Hepatocyte (in vitro differentiated cells): Measurements from ENCODE around the gene BABAM1. TPM values are rescaled to one million over a fixed set of nuclear protein-coding genes. Genes with fewer than 3 reads are reported as not detected.

Source experiments
- DNase-seq: peaks from one replicate; pipeline ENCODE4 v3.0.0-alpha.2; 2016; ENCODE audit warnings: low spot score
- H2AFZ ChIP-seq: fragments of 200-600 bp; sonication (generic); 2 replicates; pipeline ENCODE4 v1.6.0; 2016; ENCODE audit warnings: antibody characterized with exemption, mild to moderate bottlenecking
- H3K27ac ChIP-seq: fragments of 200-600 bp; sonication (generic); 2 replicates; pipeline ENCODE4 v1.5.1; 2016; ENCODE audit warnings: mild to moderate bottlenecking
- H3K27me3 ChIP-seq: fragments of 200-600 bp; sonication (generic); 2 replicates; pipeline ENCODE4 v1.6.1; 2016
- H3K36me3 ChIP-seq: fragments of 200-600 bp; sonication (generic); replicated peaks from 2 replicates; pipeline ENCODE4 v1.5.1; 2016; ENCODE audit warnings: low read depth; ENCODE audit not compliant: insufficient read depth
- H3K4me1 ChIP-seq: fragments of 200-600 bp; sonication (generic); 2 replicates; pipeline ENCODE4 v1.5.1; 2016; ENCODE audit warnings: mild to moderate bottlenecking, moderate library complexity; ENCODE audit not compliant: insufficient read depth
- H3K4me2 ChIP-seq: fragments of 200-600 bp; sonication (generic); 2 replicates; pipeline ENCODE4 v1.6.0; 2016
- H3K4me3 ChIP-seq: fragments of 200-600 bp; sonication (generic); 2 replicates; pipeline ENCODE4 v1.5.1; 2016; ENCODE audit warnings: mild to moderate bottlenecking
- H3K79me2 ChIP-seq: fragments of 200-600 bp; sonication (generic); 2 replicates; pipeline ENCODE4 v1.6.0; 2017; ENCODE audit warnings: mild to moderate bottlenecking
- H3K9me2 ChIP-seq: fragments of 200-600 bp; sonication (generic); replicated peaks from 2 replicates; pipeline ENCODE4 v1.6.0; 2017; ENCODE audit warnings: mild to moderate bottlenecking; ENCODE audit not compliant: insufficient read depth
- H3K9me3 ChIP-seq: fragments of 200-600 bp; sonication (generic); 2 replicates; pipeline ENCODE4 v1.5.1; 2016; ENCODE audit warnings: low read depth, mild to moderate bottlenecking
- H4K20me1 ChIP-seq: fragments of 200-600 bp; sonication (generic); 2 replicates; pipeline ENCODE4 v1.6.0; 2016; ENCODE audit warnings: mild to moderate bottlenecking; ENCODE audit not compliant: insufficient read depth, poor library complexity, severe bottlenecking
- CTCF ChIP-seq: fragments of 200-600 bp; sonication (generic); IDR thresholded peaks from 2 replicates; pipeline ENCODE4 v1.5.1; 2016; ENCODE audit warnings: antibody characterized with exemption, mild to moderate bottlenecking; ENCODE audit not compliant: poor library complexity
- EZH2 ChIP-seq: fragments of 200-600 bp; sonication (generic); IDR thresholded peaks from 2 replicates; pipeline ENCODE4 v1.6.1; 2016; ENCODE audit warnings: antibody characterized with exemption, mild to moderate bottlenecking, borderline replicate concordance
- EZH2phosphoT487 ChIP-seq: fragments of 200-600 bp; sonication (generic); IDR thresholded peaks from one replicate; pipeline ENCODE4 v1.6.1; 2018; ENCODE audit warnings: antibody characterized with exemption, mild to moderate bottlenecking, low read depth, moderate library complexity; ENCODE audit not compliant: unreplicated experiment, severe bottlenecking
- WGBS: methylation state at CpG from one replicate; pipeline ENCODE4 v1.1.6; 2016; ENCODE audit warnings: low lambda C conversion rate; ENCODE audit errors: missing lambda C conversion rate; 5-methylcytosine and 5-hydroxymethylcytosine counted together
- polyA plus RNA-seq: library from polyadenylated mRNA; unstranded; fragments of >200 nt; fragmentation: Nextera tagmentation; extraction: Ambion mirVana; gene quantifications from 2 replicates; pipeline ENCODE4 v1.2.1, GENCODE V29; 2016
- total RNA-seq: library from RNA; depleted of rRNA; stranded (reverse); fragments of >200 nt; gene quantifications from 2 replicates; pipeline ENCODE4 v1.2.3, GENCODE V29; 2014

BABAM1 gene
- total and polyA plus RNA-seq, 2 experiments from 2014 or later: 63.8 to 94.1 TPM

GRCh38 chr19:17320435-17320834 lies 53.2 kb downstream of the BABAM1 start:
- Histone ChIP-seq H3K36me3 (no peaks in the 10 kb centered on the region), H3K9me2 (no peaks in the 10 kb centered on the region), H3K9me3 (no peaks in the 10 kb centered on the region), H3K4me2 (no peak overlapping the region), H3K27ac (no peak overlapping the region), H2AFZ (no peak overlapping the region), H3K4me3 (no peak overlapping the region), H3K79me2 (no peaks in the 10 kb centered on the region), H3K4me1 (no peaks in the 10 kb centered on the region), H3K27me3 (no peaks in the 10 kb centered on the region), H4K20me1 (no peaks in the 10 kb centered on the region)
- WGBS: 87% methylated on average over 11 of the region's 11 CpGs
- TF ChIP-seq EZH2 (no peak), CTCF (no peak), EZH2phosphoT487 (no peak)
- DNase-seq: no peak

- H3K27ac ChIP-seq: no peak overlapping the region
- no peaks in the 10 kb centered on the region for H3K79me2 ChIP-seq
- H3K9me3 ChIP-seq: no peaks in the 10 kb centered on the region
- H3K36me3 ChIP-seq: no peaks in the 10 kb centered on the region
- no peak overlapping the region for H3K4me2 ChIP-seq
- no peak overlapping the region for H2AFZ ChIP-seq
- H3K9me2 ChIP-seq: no peaks in the 10 kb centered on the region
- no peak overlapping the region for H3K4me3 ChIP-seq
- H3K4me1 ChIP-seq: no peaks in the 10 kb centered on the region
- no peaks in the 10 kb centered on the region for H4K20me1 ChIP-seq
- no peaks in the 10 kb centered on the region for H3K27me3 ChIP-seq
- WGBS: 95% methylated on average over 18 of the region's 19 CpGs
- TF ChIP-seq EZH2phosphoT487 (no peak), CTCF (no peak), EZH2 (no peak)
- DNase-seq: no peak
Measured at GRCh38 chr19:17321655-17322489, 54.6 kb downstream of the BABAM1 start.

GRCh38 chr19:17322854-17323253 lies 55.6 kb downstream of the BABAM1 start:
- Histone ChIP-seq H3K9me3 (no peaks in the 10 kb centered on the region), H4K20me1 (no peaks in the 10 kb centered on the region), H3K79me2 (no peaks in the 10 kb centered on the region), H3K4me1 (no peaks in the 10 kb centered on the region), H3K36me3 (no peaks in the 10 kb centered on the region), H3K4me2 (no peak overlapping the region), H3K27me3 (no peaks in the 10 kb centered on the region), H3K4me3 (no peak overlapping the region), H3K9me2 (no peaks in the 10 kb centered on the region), H3K27ac (no peak overlapping the region), H2AFZ (no peak overlapping the region)
- DNase-seq: no peak
- 90% methylated on average over 10 of the region's 10 CpGs for WGBS
- TF ChIP-seq EZH2phosphoT487 (no peak), CTCF (no peak), EZH2 (no peak)
